MV-4-11 (cell line): ENCODE data around the gene LNPEP.

Experiments used
- DNase-seq: peaks from one replicate; lab custom pipeline; 2025; lab: John Stamatoyannopoulos, UW

Gene LNPEP

GRCh38 chr5:97000391-97000790, 64.5 kb downstream of the LNPEP start:
- DNase-seq: no peak

- no peak for DNase-seq
These were observed 67.1 kb downstream of the LNPEP start for GRCh38 chr5:97002983-97003382.

- DNase-seq: no peak
These were observed 68.7 kb downstream of the LNPEP start for GRCh38 chr5:97004423-97005060.

GRCh38 chr5:97006454-97007060, 70.7 kb downstream of the LNPEP start:
- no peak for DNase-seq

GRCh38 chr5:97009212-97009898, 73.5 kb downstream of the LNPEP start:
- DNase-seq: peak; percentile 93

- no peak for DNase-seq
These were observed 74.0 kb downstream of the LNPEP start for GRCh38 chr5:97009921-97010320.

- DNase-seq: no peak
These were observed 74.7 kb downstream of the LNPEP start for GRCh38 chr5:97010606-97011005.

- no peak for DNase-seq
These were observed 75.7 kb downstream of the LNPEP start for GRCh38 chr5:97011567-97011966.

GRCh38 chr5:97019435-97020117, 83.7 kb downstream of the LNPEP start:
- no peak for DNase-seq

- DNase-seq: no peak
These were observed 85.5 kb downstream of the LNPEP start for GRCh38 chr5:97021416-97021815.

GRCh38 chr5:97022898-97023297, 87.0 kb downstream of the LNPEP start:
- DNase-seq: peak; percentile 85

- DNase-seq: no peak
These were observed 90.8 kb downstream of the LNPEP start for GRCh38 chr5:97026721-97027120.

- no peak for DNase-seq
These were observed 101.9 kb downstream of the LNPEP start for GRCh38 chr5:97037819-97038218.

GRCh38 chr5:97041239-97041638, 105.4 kb downstream of the LNPEP start:
- no peak for DNase-seq

- no peak for DNase-seq
These were observed 107.1 kb downstream of the LNPEP start for GRCh38 chr5:97042996-97043395.

- DNase-seq: no peak
These were observed 107.6 kb downstream of the LNPEP start for GRCh38 chr5:97043511-97043910.

GRCh38 chr5:97044052-97044451, 108.2 kb downstream of the LNPEP start:
- DNase-seq: no peak

GRCh38 chr5:97046270-97046982, 110.5 kb downstream of the LNPEP start:
- DNase-seq: peak; percentile 26

GRCh38 chr5:97047076-97047475, 111.2 kb downstream of the LNPEP start:
- DNase-seq: no peak

- DNase-seq: peak; percentile 92
These were observed 113.3 kb downstream of the LNPEP start for GRCh38 chr5:97049175-97049574.

- no peak for DNase-seq
These were observed 120.4 kb downstream of the LNPEP start for GRCh38 chr5:97056263-97056662.

GRCh38 chr5:97062046-97062445, 126.2 kb downstream of the LNPEP start:
- DNase-seq: no peak
